ENCODE measurements around the gene HLA-DPA1.

The HLA-DPA1 gene

DNA sequence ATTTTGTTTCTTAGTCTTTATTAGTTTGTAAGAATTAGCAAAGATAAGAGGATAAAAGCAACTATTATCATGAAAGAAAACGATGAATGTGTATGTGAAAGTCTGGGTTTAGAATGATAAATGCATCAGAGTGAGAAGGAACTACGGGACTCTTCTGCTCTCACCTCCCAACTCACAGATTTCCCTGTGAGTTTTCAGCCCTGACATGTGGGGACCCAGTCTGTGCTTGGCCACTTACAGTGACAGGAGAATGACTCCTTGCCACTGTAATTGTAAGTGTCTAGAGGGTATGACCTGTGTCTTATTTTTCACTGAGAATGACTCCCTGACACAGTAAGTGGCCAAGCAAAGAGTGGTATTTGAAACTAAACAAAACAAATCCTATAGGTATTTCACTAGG lies 2.5 kb downstream of the HLA-DPA1 start:
- TF ChIP-seq ZBTB7A (IDR thresholded peaks at IDR 0.05; ENCODE audit: low read depth) (no peak), NFIC (IDR thresholded peaks at IDR 0.05) (no peak), TAF1 (IDR thresholded peaks at IDR 0.05; ENCODE audit: low read depth) (no peak), TEAD4 (IDR thresholded peaks at IDR 0.05) (no peak)
- TF ChIP-seq, protein P1, sequence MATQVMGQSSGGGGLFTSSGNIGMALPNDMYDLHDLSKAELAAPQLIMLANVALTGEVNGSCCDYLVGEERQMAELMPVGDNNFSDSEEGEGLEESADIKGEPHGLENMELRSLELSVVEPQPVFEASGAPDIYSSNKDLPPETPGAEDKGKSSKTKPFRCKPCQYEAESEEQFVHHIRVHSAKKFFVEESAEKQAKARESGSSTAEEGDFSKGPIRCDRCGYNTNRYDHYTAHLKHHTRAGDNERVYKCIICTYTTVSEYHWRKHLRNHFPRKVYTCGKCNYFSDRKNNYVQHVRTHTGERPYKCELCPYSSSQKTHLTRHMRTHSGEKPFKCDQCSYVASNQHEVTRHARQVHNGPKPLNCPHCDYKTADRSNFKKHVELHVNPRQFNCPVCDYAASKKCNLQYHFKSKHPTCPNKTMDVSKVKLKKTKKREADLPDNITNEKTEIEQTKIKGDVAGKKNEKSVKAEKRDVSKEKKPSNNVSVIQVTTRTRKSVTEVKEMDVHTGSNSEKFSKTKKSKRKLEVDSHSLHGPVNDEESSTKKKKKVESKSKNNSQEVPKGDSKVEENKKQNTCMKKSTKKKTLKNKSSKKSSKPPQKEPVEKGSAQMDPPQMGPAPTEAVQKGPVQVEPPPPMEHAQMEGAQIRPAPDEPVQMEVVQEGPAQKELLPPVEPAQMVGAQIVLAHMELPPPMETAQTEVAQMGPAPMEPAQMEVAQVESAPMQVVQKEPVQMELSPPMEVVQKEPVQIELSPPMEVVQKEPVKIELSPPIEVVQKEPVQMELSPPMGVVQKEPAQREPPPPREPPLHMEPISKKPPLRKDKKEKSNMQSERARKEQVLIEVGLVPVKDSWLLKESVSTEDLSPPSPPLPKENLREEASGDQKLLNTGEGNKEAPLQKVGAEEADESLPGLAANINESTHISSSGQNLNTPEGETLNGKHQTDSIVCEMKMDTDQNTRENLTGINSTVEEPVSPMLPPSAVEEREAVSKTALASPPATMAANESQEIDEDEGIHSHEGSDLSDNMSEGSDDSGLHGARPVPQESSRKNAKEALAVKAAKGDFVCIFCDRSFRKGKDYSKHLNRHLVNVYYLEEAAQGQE (IDR thresholded peaks at IDR 0.05; ENCODE audit: low read depth): no peak
- TF ChIP-seq, protein P2, sequence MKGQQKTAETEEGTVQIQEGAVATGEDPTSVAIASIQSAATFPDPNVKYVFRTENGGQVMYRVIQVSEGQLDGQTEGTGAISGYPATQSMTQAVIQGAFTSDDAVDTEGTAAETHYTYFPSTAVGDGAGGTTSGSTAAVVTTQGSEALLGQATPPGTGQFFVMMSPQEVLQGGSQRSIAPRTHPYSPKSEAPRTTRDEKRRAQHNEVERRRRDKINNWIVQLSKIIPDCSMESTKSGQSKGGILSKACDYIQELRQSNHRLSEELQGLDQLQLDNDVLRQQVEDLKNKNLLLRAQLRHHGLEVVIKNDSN (IDR thresholded peaks at IDR 0.05): no peak

DNA sequence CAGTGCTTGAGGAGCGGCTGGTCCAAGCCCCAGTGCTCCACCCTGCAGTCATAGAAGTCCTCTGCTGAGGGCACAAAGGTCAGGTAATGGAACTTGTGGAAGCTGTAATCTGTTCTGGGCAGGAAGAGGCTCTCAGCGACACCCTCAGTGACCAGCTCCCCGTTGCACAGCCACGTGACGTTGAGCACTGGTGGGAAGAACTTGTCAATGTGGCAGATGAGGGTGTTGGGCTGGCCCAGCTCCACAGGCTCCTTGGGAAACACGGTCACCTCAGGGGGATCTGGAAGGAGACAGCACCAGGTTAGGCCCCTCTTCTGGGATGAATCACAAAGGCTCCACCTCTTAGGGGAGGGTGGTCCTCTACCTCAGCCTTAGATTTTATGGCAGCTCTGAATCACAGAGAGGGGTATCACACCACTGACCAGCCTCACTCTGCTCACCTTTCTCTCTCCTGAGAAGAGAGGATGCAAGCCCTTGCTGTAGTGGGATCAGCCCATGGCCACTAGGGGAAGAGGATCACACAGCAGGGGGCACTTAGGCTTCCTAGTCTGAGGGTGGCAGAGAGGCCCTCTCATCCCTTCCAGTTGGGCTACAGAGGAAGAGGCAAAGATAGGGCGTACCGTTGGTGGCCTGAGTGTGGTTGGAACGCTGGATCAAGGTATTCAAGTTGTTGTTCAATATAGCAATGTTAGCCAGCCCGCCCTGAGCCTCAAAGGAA lies 4.3 kb downstream of the HLA-DPA1 start:
- no peak for TF ChIP-seq TAF1 (IDR thresholded peaks at IDR 0.05; ENCODE audit: low read depth)
- no peak for TF ChIP-seq FOXM1 (IDR thresholded peaks at IDR 0.05; ENCODE audit: borderline replicate concordance, low read depth)
- TF ChIP-seq NFIC (IDR thresholded peaks at IDR 0.05): no peak
- no peak for TF ChIP-seq EGR1 (IDR thresholded peaks at IDR 0.05)

DNA sequence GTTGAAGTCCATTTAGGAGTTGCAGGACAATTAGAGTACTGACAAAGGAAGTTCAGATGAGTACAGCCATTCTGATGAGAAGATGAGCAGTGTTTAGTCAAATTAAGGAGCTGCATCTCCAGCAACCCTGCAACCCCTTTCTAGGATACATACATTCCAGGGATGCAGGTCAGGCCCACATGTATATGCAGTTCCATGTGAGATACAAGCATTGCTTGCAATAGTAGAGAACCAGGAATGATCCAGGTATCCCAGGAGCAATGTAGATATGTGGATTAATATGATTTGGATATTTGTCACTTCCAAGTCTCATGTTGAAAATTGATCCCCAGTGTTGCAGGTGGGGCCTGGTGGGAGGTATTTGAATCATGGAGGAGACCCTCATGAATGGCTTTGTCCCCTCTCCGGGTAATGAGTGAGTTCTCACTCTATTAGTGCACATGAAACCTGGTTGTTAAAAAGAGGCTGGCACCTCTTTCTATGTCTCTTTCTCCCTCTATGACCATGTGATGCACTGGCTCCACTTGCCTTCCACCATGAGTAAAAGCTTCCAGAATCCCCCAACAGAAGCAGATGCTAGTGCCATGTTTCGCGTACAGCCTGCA lies 6.4 kb downstream of the HLA-DPA1 start:
- no peak for TF ChIP-seq EP300 (IDR thresholded peaks at IDR 0.05; ENCODE audit: borderline replicate concordance)
- TF ChIP-seq RAD21 (IDR thresholded peaks at IDR 0.05; ENCODE audit: low read depth): no peak
- no peak for TF ChIP-seq TCF12 (IDR thresholded peaks at IDR 0.05; ENCODE audit: low read depth)
- TF ChIP-seq TEAD4 (IDR thresholded peaks at IDR 0.05): no peak
- TF ChIP-seq FOXM1 (IDR thresholded peaks at IDR 0.05; ENCODE audit: borderline replicate concordance, low read depth): no peak
- TF ChIP-seq, protein P2 (IDR thresholded peaks at IDR 0.05): no peak
- TF ChIP-seq NFIC (IDR thresholded peaks at IDR 0.05): no peak
- no peak for TF ChIP-seq YY1 (IDR thresholded peaks at IDR 0.05; ENCODE audit: low read depth)
- no peak for TF ChIP-seq ZBTB7A (IDR thresholded peaks at IDR 0.05; ENCODE audit: low read depth)
- no peak for TF ChIP-seq CREB1 (IDR thresholded peaks at IDR 0.05; ENCODE audit: low read depth)
- TF ChIP-seq CEBPB (IDR thresholded peaks at IDR 0.05): no peak
- TF ChIP-seq, protein P3, sequence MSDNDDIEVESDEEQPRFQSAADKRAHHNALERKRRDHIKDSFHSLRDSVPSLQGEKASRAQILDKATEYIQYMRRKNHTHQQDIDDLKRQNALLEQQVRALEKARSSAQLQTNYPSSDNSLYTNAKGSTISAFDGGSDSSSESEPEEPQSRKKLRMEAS (IDR thresholded peaks at IDR 0.05): no peak
- TF ChIP-seq, protein P1 (IDR thresholded peaks at IDR 0.05; ENCODE audit: low read depth): no peak
- no peak for TF ChIP-seq TAF1 (IDR thresholded peaks at IDR 0.05; ENCODE audit: low read depth)
- no peak for TF ChIP-seq EGR1 (IDR thresholded peaks at IDR 0.05)

DNA sequence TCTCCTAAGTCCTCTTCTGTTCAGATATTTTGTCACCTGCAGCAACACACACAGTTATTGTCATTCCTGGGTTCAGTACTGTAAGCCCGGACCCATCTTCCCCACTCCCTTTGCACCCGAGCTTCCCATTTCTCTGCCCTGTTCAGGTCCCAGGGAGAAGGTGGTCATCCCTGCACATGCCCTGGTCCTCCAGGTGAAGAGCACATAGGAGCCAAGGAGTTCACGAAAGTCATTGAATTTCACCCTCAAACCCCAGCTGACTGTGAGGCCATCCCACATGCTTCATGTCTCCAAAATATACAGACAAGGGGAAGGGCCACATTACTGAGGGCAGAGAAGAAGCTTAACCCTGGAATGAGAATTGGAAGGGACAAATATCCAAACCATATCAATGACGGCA lies 8.1 kb downstream of the HLA-DPA1 start:
- TF ChIP-seq YY1 (IDR thresholded peaks at IDR 0.05; ENCODE audit: low read depth) (no peak), NFIC (IDR thresholded peaks at IDR 0.05) (no peak), FOXM1 (IDR thresholded peaks at IDR 0.05; ENCODE audit: borderline replicate concordance, low read depth) (no peak), TAF1 (IDR thresholded peaks at IDR 0.05; ENCODE audit: low read depth) (no peak), CREB1 (IDR thresholded peaks at IDR 0.05; ENCODE audit: low read depth) (no peak), CEBPB (IDR thresholded peaks at IDR 0.05) (no peak), TCF12 (IDR thresholded peaks at IDR 0.05; ENCODE audit: low read depth) (no peak), RAD21 (IDR thresholded peaks at IDR 0.05; ENCODE audit: low read depth) (no peak), ZBTB7A (IDR thresholded peaks at IDR 0.05; ENCODE audit: low read depth) (no peak), EGR1 (IDR thresholded peaks at IDR 0.05) (no peak), EP300 (IDR thresholded peaks at IDR 0.05; ENCODE audit: borderline replicate concordance) (no peak), TEAD4 (IDR thresholded peaks at IDR 0.05) (no peak)
- TF ChIP-seq, protein P1 (IDR thresholded peaks at IDR 0.05; ENCODE audit: low read depth): no peak
- TF ChIP-seq, protein P3 (IDR thresholded peaks at IDR 0.05): no peak
- TF ChIP-seq, protein P2 (IDR thresholded peaks at IDR 0.05): no peak
